ENCODE measurements around the gene GIMAP2. TPM values are rescaled to one million over a fixed set of nuclear protein-coding genes. Genes with fewer than 3 reads are reported as not detected.

Gene GIMAP2
- total and polyA plus RNA-seq, 9 of the 15 experiments (the other 6 are each of a cell fraction or from before 2014, with no cell fraction given): 0.37 to 1.8 (median 1.2) TPM

DNA sequence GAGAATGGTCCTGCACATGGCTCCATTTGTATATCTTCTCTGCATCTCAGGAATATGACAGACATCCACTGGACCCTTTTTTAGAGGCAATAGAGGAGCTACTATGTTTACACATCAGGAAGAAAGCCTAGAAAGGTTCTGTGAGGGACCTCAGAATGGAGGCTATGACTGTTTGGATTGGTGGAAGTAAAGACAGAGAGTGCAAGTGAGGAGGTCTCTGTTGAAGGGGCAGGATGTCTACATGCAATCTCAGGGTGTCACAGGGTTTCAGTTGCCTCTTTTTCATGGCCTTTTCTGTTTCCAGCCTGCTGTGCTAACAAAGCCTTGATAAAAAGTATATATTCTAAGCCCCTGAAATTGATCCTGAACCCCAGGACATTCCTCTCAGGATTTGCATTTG, 43.7 kb upstream of the GIMAP2 start:
- Histone ChIP-seq H3K4me2 (ENCODE audit: insufficient read depth, low read length) (no peak overlapping the region), H2AFZ (ENCODE audit: low read depth, low read length) (no peak overlapping the region), H3K79me2 (ENCODE audit: control insufficient read depth, insufficient read depth, low read length) (no peaks in the 10 kb centered on the region), H3K9me1 (ENCODE audit: control insufficient read depth, insufficient read depth, low read length) (no peaks in the 10 kb centered on the region), H3K36me3 (ENCODE audit: control insufficient read depth, insufficient read depth, low read length) (no peaks in the 10 kb centered on the region), H3K27ac (ENCODE audit: extremely low read depth, low read depth, low read length) (no peak overlapping the region), H4K20me1 (replicated peaks; ENCODE audit: control insufficient read depth, insufficient read depth, low read length) (no peaks in the 10 kb centered on the region), H3K4me3 (no peak overlapping the region), H3K9ac (ENCODE audit: insufficient read depth in 1 of 2, low read depth in 2 of 2, low read length in 2 of 2) (no peak overlapping the region), H3K27me3 (ENCODE audit: control insufficient read depth in 2 of 2, insufficient read depth in 2 of 2, low read length in 2 of 2) (peaks cover 0 to 5% of the 10 kb centered on the region in 2 experiments; a peak in 1 of 5 replicates), H3K4me1 (replicated peaks in 1 of 2; ENCODE audit: control insufficient read depth in 2 of 2, insufficient read depth in 2 of 2, low read length in 2 of 2) (no peaks in the 10 kb centered on the region), H3K9me3 (replicated peaks; ENCODE audit: control insufficient read depth, insufficient read depth, low read depth, low read length) (no peaks in the 10 kb centered on the region; the same call in 1 of the 2 replicates)
- ChIA-PET CTCF (ENCODE audit: low intra/inter-chr PET ratio) (no interaction called here), POLR2A (no interaction called here)
- FAIRE-seq: no peak
- in situ Hi-C loops (cut with MboI) (no loop called here), intact Hi-C loops (cut with micrococcal nuclease) (no loop called here)
- no peak for DNase-seq (ENCODE audit: extremely low read depth in 1 of 4, low spot score in 3 of 4)
- TF ChIP-seq RBM14 (IDR thresholded peaks at IDR 0.05; ENCODE audit: borderline replicate concordance, insufficient read depth, low read depth, low read length) (no peak), HNRNPLL (IDR thresholded peaks at IDR 0.05; ENCODE audit: low read depth, low read length, poor library complexity, severe bottlenecking) (no peak), MYBL2 (IDR thresholded peaks at IDR 0.05; ENCODE audit: low read depth) (no peak), MYBL2 (CRISPR knock-in tag; IDR thresholded peaks at IDR 0.05; ENCODE audit: borderline replicate concordance) (no peak), ASH1L (IDR thresholded peaks at IDR 0.05; ENCODE audit: borderline replicate concordance, low read depth, partially characterized antibody) (no peak), PHF21A (IDR thresholded peaks at IDR 0.05; ENCODE audit: borderline replicate concordance, low read depth) (no peak), ZNF316 (IDR thresholded peaks at IDR 0.05) (no peak), ZC3H8 (IDR thresholded peaks at IDR 0.05) (no peak)
- TF ChIP-seq, protein P1, sequence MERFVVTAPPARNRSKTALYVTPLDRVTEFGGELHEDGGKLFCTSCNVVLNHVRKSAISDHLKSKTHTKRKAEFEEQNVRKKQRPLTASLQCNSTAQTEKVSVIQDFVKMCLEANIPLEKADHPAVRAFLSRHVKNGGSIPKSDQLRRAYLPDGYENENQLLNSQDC (CRISPR knock-in tag; IDR thresholded peaks at IDR 0.05): no peak
- TF ChIP-seq, protein P2, sequence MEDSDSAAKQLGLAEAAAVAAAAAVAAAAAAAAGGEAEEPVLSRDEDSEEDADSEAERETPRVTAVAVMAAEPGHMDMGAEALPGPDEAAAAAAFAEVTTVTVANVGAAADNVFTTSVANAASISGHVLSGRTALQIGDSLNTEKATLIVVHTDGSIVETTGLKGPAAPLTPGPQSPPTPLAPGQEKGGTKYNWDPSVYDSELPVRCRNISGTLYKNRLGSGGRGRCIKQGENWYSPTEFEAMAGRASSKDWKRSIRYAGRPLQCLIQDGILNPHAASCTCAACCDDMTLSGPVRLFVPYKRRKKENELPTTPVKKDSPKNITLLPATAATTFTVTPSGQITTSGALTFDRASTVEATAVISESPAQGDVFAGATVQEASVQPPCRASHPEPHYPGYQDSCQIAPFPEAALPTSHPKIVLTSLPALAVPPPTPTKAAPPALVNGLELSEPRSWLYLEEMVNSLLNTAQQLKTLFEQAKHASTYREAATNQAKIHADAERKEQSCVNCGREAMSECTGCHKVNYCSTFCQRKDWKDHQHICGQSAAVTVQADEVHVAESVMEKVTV (CRISPR knock-in tag; IDR thresholded peaks at IDR 0.05): no peak
- TF ChIP-seq, protein P3, sequence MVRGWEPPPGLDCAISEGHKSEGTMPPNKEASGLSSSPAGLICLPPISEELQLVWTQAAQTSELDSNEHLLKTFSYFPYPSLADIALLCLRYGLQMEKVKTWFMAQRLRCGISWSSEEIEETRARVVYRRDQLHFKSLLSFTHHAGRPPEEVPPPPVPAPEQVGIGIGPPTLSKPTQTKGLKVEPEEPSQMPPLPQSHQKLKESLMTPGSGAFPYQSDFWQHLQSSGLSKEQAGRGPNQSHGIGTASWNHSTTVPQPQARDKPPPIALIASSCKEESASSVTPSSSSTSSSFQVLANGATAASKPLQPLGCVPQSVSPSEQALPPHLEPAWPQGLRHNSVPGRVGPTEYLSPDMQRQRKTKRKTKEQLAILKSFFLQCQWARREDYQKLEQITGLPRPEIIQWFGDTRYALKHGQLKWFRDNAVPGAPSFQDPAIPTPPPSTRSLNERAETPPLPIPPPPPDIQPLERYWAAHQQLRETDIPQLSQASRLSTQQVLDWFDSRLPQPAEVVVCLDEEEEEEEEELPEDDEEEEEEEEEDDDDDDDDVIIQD (CRISPR knock-in tag; IDR thresholded peaks at IDR 0.05): no peak
- BruUV-seq (replicated peaks): no TSS peak
- no peak for ATAC-seq

Measured in K562 (cell line).